ENCODE measurements around the gene NRF1. TPM values are rescaled to one million over a fixed set of nuclear protein-coding genes. Genes with fewer than 3 reads are reported as not detected.
"Not testable (repeated sequence)": the region's sequence is repeated elsewhere in the genome, so short reads cannot be mapped to it uniquely, and the experiment has no call there.

Gene NRF1
- 10 to 100 TPM; 14.7 to 27.9 (median 25.4) TPM for total RNA-seq
- polyA plus RNA-seq: 10 to 100 TPM in 1 of 3 donors, 1 to 10 TPM in 2; 6.7 to 11.6 (median 8.8) TPM
- long read RNA-seq, donor 1, partial matches to known transcripts: 0 of 2 reads
- long read RNA-seq, donor 1, other reads (novel, unspliced or antisense): 0 of 2 reads
- long read RNA-seq, donor 2, partial matches to known transcripts: 0 of 1 reads
- long read RNA-seq, donor 2, other reads (novel, unspliced or antisense): 0 of 1 reads

- intact Hi-C loops (cut with DNase I; ENCODE audit: low total_unique reads): no loop called here
- Histone ChIP-seq H3K36me3 (peaks cover 0 to 18% (median 0%) of the 10 kb centered on the region in 6 donors), H3K4me3 (peak within 1 kb of the TSS; percentile 59 to 75 (median 70)), H3K4me1 (peaks cover 25 to 87% (median 65%) of the 10 kb centered on the region in 6 donors), H3K9me3 (no peaks in the 10 kb centered on the region), H3K27ac (peak within 1 kb of the TSS; percentile 94 to 99 (median 96)), H3K27me3 (replicated peaks in 1 of 7) (no peaks in the 10 kb centered on the region)
- DNase-seq: peak; percentile 98
- TF ChIP-seq POLR2A (IDR thresholded peaks at IDR 0.05): peak in 1 of 3 donors; percentile 75
- peak in 8 of 11 experiments; percentile 21 to 62 (median 50) for TF ChIP-seq CTCF (IDR thresholded peaks at IDR 0.05 in 8 of 11, conservative IDR thresholded peaks at IDR 0.05 in 3 of 11)
- peak; percentile 94 to 95 (median 94) for TF ChIP-seq POLR2AphosphoS5 (IDR thresholded peaks at IDR 0.05)
- 0 to 1% (median 1%) methylated on average over 48 to 98 of the region's 98 CpGs for WGBS, 5 donors
These were observed at the start of gene NRF1 for GRCh38 chr7:129611246-129612111. Gene NRF1, plus strand, starts transcription at chr7:129611720. Its CDS starts 45,632 bp downstream, at chr7:129657352.

GRCh38 chr7:129566323-129566722 lies 45.2 kb upstream of the NRF1 start:
- H3K36me3 ChIP-seq; H3K27ac ChIP-seq; H3K4me1 ChIP-seq; intact Hi-C loops (cut with DNase I; ENCODE audit: low total_unique reads); H3K4me3 ChIP-seq; DNase-seq; H3K9me3 ChIP-seq: not testable (repeated sequence)
- peaks cover 0 to 12% (median 0%) of the 10 kb centered on the region in 7 donors for H3K27me3 ChIP-seq (replicated peaks in 1 of 7)
- 13 to 40% (median 18%) methylated on average over 2 of the region's 2 CpGs for WGBS, 5 donors

- Histone ChIP-seq H3K36me3 (no peaks in the 10 kb centered on the region), H3K27ac (no peak overlapping the region), H3K4me1 (peaks cover 0 to 4% (median 0%) of the 10 kb centered on the region in 6 donors), H3K27me3 (replicated peaks in 1 of 7) (peaks cover 0 to 12% (median 0%) of the 10 kb centered on the region in 7 donors), H3K9me3 (peaks cover 0 to 5% (median 0%) of the 10 kb centered on the region in 8 donors), H3K4me3 (no peak overlapping the region)
- WGBS, 5 donors: 90 to 99% (median 95%) methylated on average over 3 of the region's 3 CpGs
- no peak for TF ChIP-seq POLR2A (IDR thresholded peaks at IDR 0.05)
- TF ChIP-seq POLR2AphosphoS5 (IDR thresholded peaks at IDR 0.05): no peak
- TF ChIP-seq CTCF (IDR thresholded peaks at IDR 0.05 in 8 of 11, conservative IDR thresholded peaks at IDR 0.05 in 3 of 11): no peak
- intact Hi-C loops (cut with DNase I; ENCODE audit: low total_unique reads): no loop called here
- DNase-seq: no peak
These were observed 44.1 kb upstream of the NRF1 start for GRCh38 chr7:129567377-129567776.

DNA sequence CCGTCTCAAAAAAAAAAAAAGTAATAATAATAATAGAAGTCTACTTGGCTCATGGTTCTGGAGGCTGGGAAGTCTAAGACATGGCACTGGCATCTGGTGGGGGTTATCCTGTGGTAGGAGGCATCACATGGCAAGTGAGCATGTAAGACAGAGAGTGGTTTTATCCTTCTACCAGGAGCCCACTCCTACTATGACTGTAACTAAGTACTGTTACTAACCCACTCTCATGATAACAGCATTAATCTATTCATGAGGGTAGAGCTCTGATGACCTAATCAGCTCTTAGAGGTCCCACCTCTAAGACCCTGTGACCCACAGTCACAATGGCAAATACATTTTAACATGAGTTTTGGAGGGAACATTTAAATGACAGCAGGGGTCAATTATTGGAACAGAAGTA lies 43.3 kb upstream of the NRF1 start:
- no peaks in the 10 kb centered on the region for H3K36me3 ChIP-seq
- intact Hi-C loops (cut with DNase I; ENCODE audit: low total_unique reads): no loop called here
- no peak for DNase-seq
- WGBS, 5 donors: 50 to 100% (median 94%) methylated on average over 1 of the region's 1 CpG
- H3K27me3 ChIP-seq (replicated peaks in 1 of 7): peaks cover 0 to 8% (median 0%) of the 10 kb centered on the region in 7 donors
- TF ChIP-seq POLR2AphosphoS5 (IDR thresholded peaks at IDR 0.05) (no peak), CTCF (IDR thresholded peaks at IDR 0.05 in 8 of 11, conservative IDR thresholded peaks at IDR 0.05 in 3 of 11) (no peak), POLR2A (IDR thresholded peaks at IDR 0.05) (no peak)
- no peak overlapping the region for H3K27ac ChIP-seq
- H3K4me3 ChIP-seq: no peak overlapping the region
- peaks cover 0 to 5% (median 0%) of the 10 kb centered on the region in 8 donors for H3K9me3 ChIP-seq
- H3K4me1 ChIP-seq: peaks cover 0 to 4% (median 0%) of the 10 kb centered on the region in 6 donors
